GM18519 (cell line): ENCODE results near the gene PRODH.
"Not testable (repeated sequence)": the region's sequence is repeated elsewhere in the genome, so short reads cannot be mapped to it uniquely, and the experiment has no call there.

Experiments
- ATAC-seq: cut with Tn5 transposase; IDR thresholded peaks from one replicate; pipeline ENCODE4 v1.9.1; 2021; ENCODE audit warnings: mild to moderate bottlenecking, moderate library complexity; ENCODE audit not compliant: unreplicated experiment, low FRiP score

The PRODH gene

GRCh38 chr22:18914558-18914957, 21.5 kb downstream of the PRODH start:
- ATAC-seq = not testable (repeated sequence)

GRCh38 chr22:18912264-18912946, 23.7 kb downstream of the PRODH start:
- not testable (repeated sequence) for ATAC-seq

- not testable (repeated sequence) for ATAC-seq
Measured at GRCh38 chr22:18911535-18911934, 24.6 kb downstream of the PRODH start.

- no peak for ATAC-seq
Measured at GRCh38 chr22:18909556-18909955, 26.5 kb downstream of the PRODH start.

- no peak for ATAC-seq
Measured at GRCh38 chr22:18906896-18907295, 29.2 kb downstream of the PRODH start.

GRCh38 chr22:18906410-18906745, 29.7 kb downstream of the PRODH start:
- ATAC-seq = not testable (repeated sequence)

GRCh38 chr22:18905540-18906409, 30.3 kb downstream of the PRODH start, which contains the start of gene DGCR6:
Gene DGCR6, plus strand, starts transcription at chr22:18906320. Its CDS starts 55 bp downstream, at chr22:18906375.
- peak; percentile 62 for ATAC-seq

GRCh38 chr22:18896037-18896657, 39.9 kb downstream of the PRODH start:
- ATAC-seq = not testable (repeated sequence)

GRCh38 chr22:18893775-18894174, 42.3 kb downstream of the PRODH start:
- not testable (repeated sequence) for ATAC-seq

- ATAC-seq = not testable (repeated sequence)
Measured at GRCh38 chr22:18890510-18891192, 45.4 kb downstream of the PRODH start.

GRCh38 chr22:18888115-18888514, 48.0 kb downstream of the PRODH start:
- no peak for ATAC-seq

GRCh38 chr22:18884465-18884864, 51.6 kb downstream of the PRODH start:
- not testable (repeated sequence) for ATAC-seq

GRCh38 chr22:18881260-18881659, 54.8 kb downstream of the PRODH start:
- not testable (repeated sequence) for ATAC-seq
